NCI-H2227 treated with DMSO at 0.1 percent for 48 hours (cell line): Measurements from ENCODE around the gene DLGAP5.

Source experiments
- DNase-seq: peaks from one replicate; lab custom pipeline; 2025; lab: John Stamatoyannopoulos, UW

Gene DLGAP5, protein sequence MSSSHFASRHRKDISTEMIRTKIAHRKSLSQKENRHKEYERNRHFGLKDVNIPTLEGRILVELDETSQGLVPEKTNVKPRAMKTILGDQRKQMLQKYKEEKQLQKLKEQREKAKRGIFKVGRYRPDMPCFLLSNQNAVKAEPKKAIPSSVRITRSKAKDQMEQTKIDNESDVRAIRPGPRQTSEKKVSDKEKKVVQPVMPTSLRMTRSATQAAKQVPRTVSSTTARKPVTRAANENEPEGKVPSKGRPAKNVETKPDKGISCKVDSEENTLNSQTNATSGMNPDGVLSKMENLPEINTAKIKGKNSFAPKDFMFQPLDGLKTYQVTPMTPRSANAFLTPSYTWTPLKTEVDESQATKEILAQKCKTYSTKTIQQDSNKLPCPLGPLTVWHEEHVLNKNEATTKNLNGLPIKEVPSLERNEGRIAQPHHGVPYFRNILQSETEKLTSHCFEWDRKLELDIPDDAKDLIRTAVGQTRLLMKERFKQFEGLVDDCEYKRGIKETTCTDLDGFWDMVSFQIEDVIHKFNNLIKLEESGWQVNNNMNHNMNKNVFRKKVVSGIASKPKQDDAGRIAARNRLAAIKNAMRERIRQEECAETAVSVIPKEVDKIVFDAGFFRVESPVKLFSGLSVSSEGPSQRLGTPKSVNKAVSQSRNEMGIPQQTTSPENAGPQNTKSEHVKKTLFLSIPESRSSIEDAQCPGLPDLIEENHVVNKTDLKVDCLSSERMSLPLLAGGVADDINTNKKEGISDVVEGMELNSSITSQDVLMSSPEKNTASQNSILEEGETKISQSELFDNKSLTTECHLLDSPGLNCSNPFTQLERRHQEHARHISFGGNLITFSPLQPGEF

GRCh38 chr14:55191203-55192053 is at the start of gene DLGAP5:
Gene DLGAP5 (minus strand): TSS chr14:55191585. CDS start chr14:55189179, 2,406 bp downstream.
- DNase-seq, result peak; percentile 98

- DNase-seq, result no peak
These were observed 49.3 kb upstream of the DLGAP5 start for GRCh38 chr14:55240526-55241178.

DNA sequence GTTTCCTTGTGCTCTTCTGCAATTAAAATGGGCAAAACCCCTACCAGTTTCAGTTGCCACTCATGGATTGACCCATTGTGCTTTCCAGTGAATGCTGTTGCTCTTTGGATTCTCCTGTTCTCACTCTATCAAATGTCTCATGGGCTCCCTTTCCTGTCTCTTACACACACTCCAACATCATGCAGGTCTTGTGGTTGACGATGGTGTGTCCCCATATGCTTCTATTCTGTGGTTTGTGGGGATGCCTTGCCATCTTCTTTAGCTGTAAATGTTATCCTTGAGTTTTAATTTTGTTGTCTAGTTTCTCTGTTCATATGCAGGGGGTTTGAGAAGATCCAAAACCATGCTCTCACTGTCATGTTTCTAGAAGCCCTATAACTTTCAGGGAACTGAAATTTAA is 47.9 kb upstream of the DLGAP5 start:
- DNase-seq, result no peak

DNA sequence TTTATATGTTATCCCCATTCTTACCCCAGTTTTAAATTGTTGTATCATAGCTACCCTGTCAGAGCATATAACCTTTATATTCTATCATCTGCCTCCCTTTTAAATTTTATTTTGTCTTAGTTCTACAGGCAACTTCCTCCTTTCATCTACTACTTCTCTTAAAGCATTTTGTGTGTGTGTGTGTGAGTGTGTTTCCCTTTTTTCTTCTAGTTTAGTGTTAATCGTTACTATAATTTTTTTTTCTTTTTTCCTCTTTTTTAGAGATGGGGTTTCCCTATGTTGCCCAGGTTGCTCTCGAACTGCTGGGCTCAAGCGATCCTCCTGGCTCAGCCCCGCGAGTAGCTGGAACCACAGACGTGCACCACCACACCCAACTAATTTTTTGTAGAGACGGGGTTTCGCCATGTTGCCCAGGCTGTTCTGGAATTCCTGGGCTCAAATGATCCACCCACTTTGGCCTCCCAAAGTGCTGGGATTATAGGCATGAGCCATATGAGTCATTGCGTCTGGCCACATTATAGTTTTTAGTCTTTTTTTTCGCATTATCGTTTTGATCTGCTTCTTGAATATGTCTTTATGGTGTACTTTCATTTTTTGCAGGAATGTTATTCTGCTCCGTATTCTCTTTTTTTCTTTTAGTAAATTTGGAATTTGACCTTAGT is 46.8 kb upstream of the DLGAP5 start:
- no peak for DNase-seq

DNA sequence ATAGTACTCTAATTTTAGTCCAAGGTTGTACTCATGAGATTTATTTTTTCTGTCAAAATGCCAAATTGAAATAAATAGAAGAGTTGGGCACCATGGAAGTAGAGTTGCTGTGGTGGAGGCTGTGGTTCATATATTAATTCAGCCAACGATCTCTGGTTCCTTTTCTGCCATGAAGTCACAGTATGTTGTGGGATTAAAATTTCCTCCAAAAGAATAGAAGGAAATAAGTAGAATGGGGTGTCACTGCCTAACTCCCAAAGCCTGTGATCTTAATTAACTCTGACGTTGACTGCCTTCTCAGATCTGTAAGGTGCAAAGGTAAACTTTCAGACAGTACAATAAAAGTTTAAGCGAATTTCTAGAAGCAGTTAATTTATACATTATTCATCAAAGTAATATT is 42.2 kb upstream of the DLGAP5 start:
- DNase-seq, result no peak

GRCh38 chr14:55228261-55228660 is 36.9 kb upstream of the DLGAP5 start:
- DNase-seq, result no peak

DNA sequence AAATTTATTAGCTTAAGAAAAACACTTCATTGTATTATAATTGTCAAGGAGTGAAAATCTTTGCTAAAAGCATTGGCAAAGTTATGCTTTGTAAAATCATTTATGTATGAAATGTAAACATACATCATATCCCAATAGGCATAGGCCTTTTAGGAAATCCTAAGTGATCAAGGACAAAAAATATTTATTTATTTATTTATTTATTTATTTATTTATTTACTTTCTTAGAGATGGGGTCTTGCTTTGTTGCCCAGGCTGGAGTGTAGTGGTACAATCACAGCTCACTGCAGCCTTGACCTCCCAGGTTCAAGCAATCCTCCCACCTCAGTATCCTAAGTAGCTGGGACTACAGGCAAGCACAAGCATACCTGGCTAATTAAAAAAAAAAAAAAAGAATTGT is 32.0 kb upstream of the DLGAP5 start:
- DNase-seq, result no peak

- no peak for DNase-seq
These were observed 30.6 kb upstream of the DLGAP5 start for GRCh38 chr14:55221968-55222367.

- no peak for DNase-seq
These were observed 29.8 kb upstream of the DLGAP5 start for GRCh38 chr14:55221186-55221585.

- DNase-seq, result no peak
These were observed 28.8 kb upstream of the DLGAP5 start for GRCh38 chr14:55220230-55220629.

- DNase-seq, result no peak
These were observed 21.2 kb upstream of the DLGAP5 start for GRCh38 chr14:55212634-55213033.

DNA sequence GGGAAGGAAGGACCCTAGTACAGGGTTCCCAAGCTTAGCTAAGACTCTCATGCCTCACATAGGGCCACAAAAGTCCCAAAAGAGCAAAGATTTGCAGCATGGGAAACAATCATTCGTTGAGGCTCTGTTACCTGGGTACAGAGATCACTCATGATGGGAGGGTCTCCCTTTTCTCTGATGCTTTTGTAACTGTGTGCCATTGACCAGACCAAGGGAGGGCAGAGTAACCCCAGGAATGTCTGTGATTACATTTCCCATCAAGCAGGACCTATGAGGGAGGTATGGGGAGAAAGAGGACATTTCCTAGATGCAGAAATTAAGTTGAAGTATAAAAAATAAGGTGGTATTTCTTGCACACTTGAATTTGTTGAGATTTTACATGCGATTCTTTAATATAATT is 16.4 kb upstream of the DLGAP5 start:
- DNase-seq, result no peak

DNA sequence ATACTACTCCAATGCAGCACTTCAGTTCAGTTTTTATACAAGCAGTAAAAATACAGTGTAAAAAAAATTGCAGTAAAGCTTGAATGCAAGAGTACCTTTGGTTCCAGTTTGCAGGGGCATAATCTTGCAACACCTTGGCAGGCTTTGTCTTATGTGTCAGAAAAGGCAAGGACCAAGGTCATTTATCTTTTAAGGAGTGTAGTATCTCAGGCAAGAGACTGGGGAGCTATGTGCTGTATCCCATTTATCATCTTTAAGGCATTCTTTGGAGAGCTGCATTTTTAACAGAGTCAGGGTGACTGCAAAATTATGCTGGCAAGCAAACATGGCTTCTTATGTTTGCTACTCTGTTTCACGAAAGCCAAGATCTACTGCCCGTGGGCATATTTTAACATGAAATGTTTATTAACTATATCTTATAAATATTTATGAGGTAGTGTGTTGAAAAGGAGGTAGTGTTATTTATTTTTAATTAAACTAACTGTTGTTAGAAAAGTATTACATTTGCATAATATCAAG is 14.8 kb upstream of the DLGAP5 start:
- no peak for DNase-seq

DNA sequence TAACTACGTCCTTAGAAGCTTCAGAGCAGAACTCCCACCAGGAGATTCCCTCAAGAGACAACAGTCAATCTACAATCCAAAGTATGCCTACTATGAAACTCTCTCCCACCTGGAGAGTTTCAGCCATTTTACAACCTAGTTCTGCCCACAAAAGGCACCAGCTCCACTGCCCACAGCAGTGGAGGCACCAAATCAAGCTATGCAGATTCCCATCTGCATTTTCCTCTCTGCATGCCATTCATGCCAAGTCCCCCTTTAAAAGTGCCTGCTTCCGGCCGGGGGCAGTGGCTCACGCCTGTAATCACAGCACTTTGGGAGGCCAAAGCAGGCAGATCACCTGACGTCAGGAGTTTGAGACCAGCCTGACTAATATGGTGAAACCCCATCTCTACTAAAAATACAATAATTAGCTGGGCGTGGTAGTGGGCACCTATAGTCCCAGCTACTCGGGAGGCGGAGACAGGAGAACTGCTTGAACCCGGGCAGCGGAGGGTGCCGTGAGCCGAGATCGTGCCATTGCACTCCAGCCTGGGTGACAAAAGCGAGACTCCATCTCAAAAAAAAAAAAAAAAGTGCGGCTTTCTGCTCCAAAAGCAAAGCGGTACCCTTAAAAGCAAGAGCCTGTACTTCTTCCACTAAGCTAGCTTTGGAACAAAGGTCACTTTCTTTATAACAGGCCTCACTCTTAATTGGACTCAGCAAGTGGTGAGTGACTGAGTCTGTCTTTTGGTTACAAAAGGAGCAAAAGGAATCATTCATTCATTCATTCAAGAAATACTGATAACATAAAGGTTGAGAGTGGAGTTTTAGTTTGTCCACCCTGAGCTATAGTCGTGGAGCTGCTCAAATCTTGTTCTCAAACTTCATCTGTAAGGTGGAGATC is 10.1 kb upstream of the DLGAP5 start:
- DNase-seq, result no peak

DNA sequence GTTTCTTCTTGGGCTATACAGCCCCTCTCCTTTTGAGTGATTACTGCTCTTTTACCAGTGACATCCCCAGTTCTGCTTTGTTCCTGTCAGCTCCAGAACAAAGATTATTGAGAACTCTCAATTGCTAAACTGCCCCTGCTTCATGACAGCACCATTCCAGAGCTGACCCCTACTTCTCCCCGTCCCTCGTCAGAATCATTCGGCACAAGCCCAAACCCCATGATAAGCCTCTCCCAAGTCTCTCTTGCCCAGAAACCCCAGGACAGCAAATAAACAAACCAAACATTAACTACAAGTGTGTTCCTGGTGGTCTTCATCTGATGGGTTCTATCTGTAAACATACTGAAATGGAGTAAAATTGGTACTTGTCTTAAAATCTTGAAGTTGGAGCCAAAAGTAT is 9.3 kb upstream of the DLGAP5 start:
- no peak for DNase-seq

- DNase-seq, result no peak
These were observed 7.4 kb upstream of the DLGAP5 start for GRCh38 chr14:55198749-55199148.

GRCh38 chr14:55194656-55195355 is 3.4 kb upstream of the DLGAP5 start:
- no peak for DNase-seq

GRCh38 chr14:55192054-55192621 is 753 bp upstream of the DLGAP5 start:
- DNase-seq, result peak; percentile 26

GRCh38 chr14:55190906-55191202 is 531 bp downstream of the DLGAP5 start:
- DNase-seq, result no peak
